Trophoblast cell (in vitro differentiated cells and primary cell): ENCODE results near the gene TMEM106B.

Experiments
- DNase-seq, 2 donors: peaks; one replicate each; pipeline ENCODE4 v3.0.0-alpha.2; 2016
- H2AFZ ChIP-seq: 2 replicates; pipeline ENCODE4 v1.6.1; 2013; ENCODE audit warnings: low read length, moderate library complexity, mild to moderate bottlenecking; ENCODE audit not compliant: insufficient read depth, poor library complexity
- H2AK5ac ChIP-seq: 2 replicates; pipeline ENCODE4 v1.6.1; 2013; ENCODE audit warnings: mild to moderate bottlenecking, low read length
- H2BK120ac ChIP-seq: 2 replicates; pipeline ENCODE4 v1.6.1; 2013; ENCODE audit warnings: low read length, mild to moderate bottlenecking, moderate library complexity; ENCODE audit not compliant: insufficient read depth, poor library complexity
- H2BK12ac ChIP-seq: 2 replicates; pipeline ENCODE4 v1.6.1; 2013; ENCODE audit warnings: mild to moderate bottlenecking, low read length, moderate library complexity
- H2BK5ac ChIP-seq: 2 replicates; pipeline ENCODE4 v1.6.1; 2013; ENCODE audit warnings: low read length, low read depth, moderate library complexity, mild to moderate bottlenecking; ENCODE audit not compliant: poor library complexity
- H3K14ac ChIP-seq: 2 replicates; pipeline ENCODE4 v1.6.1; 2013; ENCODE audit warnings: mild to moderate bottlenecking, low read length
- H3K18ac ChIP-seq: 2 replicates; pipeline ENCODE4 v1.6.1; 2013; ENCODE audit warnings: mild to moderate bottlenecking, low read length
- H3K23ac ChIP-seq: 2 replicates; pipeline ENCODE4 v1.6.1; 2013; ENCODE audit warnings: low read length
- H3K27ac ChIP-seq: 2 replicates; pipeline ENCODE4 v1.5.1; 2013; ENCODE audit warnings: low read depth, mild to moderate bottlenecking, inconsistent platforms, low read length, moderate library complexity
- H3K27me3 ChIP-seq: 2 replicates; pipeline ENCODE4 v1.6.1; 2013; ENCODE audit warnings: inconsistent platforms, mild to moderate bottlenecking, low read length, moderate library complexity; ENCODE audit not compliant: insufficient read depth
- H3K36me3 ChIP-seq, 2 experiments: 1 replicate in 1 of 2; 2 replicates in 1 of 2; pipeline ENCODE4 v1.6.1; 2013; ENCODE audit warnings: low read length in 2 of 2, mild to moderate bottlenecking in 2 of 2, moderate library complexity in 1 of 2; ENCODE audit not compliant: insufficient read depth in 2 of 2, control insufficient read depth in 1 of 2
- H3K4ac ChIP-seq: 2 replicates; pipeline ENCODE4 v1.6.1; 2013; ENCODE audit warnings: low read depth, mild to moderate bottlenecking, low read length, moderate library complexity
- H3K4me1 ChIP-seq, 2 experiments: 1 replicate in 1 of 2; 2 replicates in 1 of 2; pipeline ENCODE4 v1.6.1; 2013; ENCODE audit warnings: low read length in 2 of 2, mild to moderate bottlenecking in 2 of 2, moderate library complexity in 1 of 2; ENCODE audit not compliant: insufficient read depth in 2 of 2, control insufficient read depth in 1 of 2
- H3K4me2 ChIP-seq: 2 replicates; pipeline ENCODE4 v1.6.1; 2013; ENCODE audit warnings: inconsistent platforms, mild to moderate bottlenecking, low read length, moderate library complexity
- H3K4me3 ChIP-seq: 2 replicates; pipeline ENCODE4 v1.5.1; 2013; ENCODE audit warnings: mild to moderate bottlenecking, low read depth, low read length, inconsistent platforms
- H3K79me1 ChIP-seq: one replicate; pipeline ENCODE4 v1.6.1; 2013; ENCODE audit warnings: low read length
- H3K79me2 ChIP-seq: 2 replicates; pipeline ENCODE4 v1.6.1; 2013; ENCODE audit warnings: low read length, mild to moderate bottlenecking; ENCODE audit not compliant: control insufficient read depth, insufficient read depth, poor library complexity
- H3K9ac ChIP-seq: 2 replicates; pipeline ENCODE4 v1.6.1; 2013; ENCODE audit warnings: mild to moderate bottlenecking, low read length
- H3K9me3 ChIP-seq: 2 replicates; pipeline ENCODE4 v1.6.1; 2013; ENCODE audit warnings: low read depth, mild to moderate bottlenecking, control low read depth, inconsistent platforms, low read length; ENCODE audit not compliant: insufficient read depth
- H4K12ac ChIP-seq: 2 replicates; pipeline ENCODE4 v1.6.1; 2013; ENCODE audit warnings: low read depth, mild to moderate bottlenecking, low read length, moderate library complexity
- H4K8ac ChIP-seq: 2 replicates; pipeline ENCODE4 v1.6.1; 2013; ENCODE audit warnings: low read depth, mild to moderate bottlenecking, low read length, moderate library complexity
- H4K91ac ChIP-seq: one replicate; pipeline ENCODE4 v1.6.1; 2013; ENCODE audit warnings: low read depth, mild to moderate bottlenecking, low read length, moderate library complexity
- WGBS: extraction: QIAGEN DNeasy Blood & Tissue Kit; methylation state at CpG from one replicate; pipeline ENCODE4 v1.1.7; 2013; ENCODE audit warnings: missing lambda C conversion rate; ENCODE audit not compliant: insufficient read length, insufficient coverage; ENCODE audit errors: extremely low coverage; 5-methylcytosine and 5-hydroxymethylcytosine counted together

The TMEM106B gene

DNA sequence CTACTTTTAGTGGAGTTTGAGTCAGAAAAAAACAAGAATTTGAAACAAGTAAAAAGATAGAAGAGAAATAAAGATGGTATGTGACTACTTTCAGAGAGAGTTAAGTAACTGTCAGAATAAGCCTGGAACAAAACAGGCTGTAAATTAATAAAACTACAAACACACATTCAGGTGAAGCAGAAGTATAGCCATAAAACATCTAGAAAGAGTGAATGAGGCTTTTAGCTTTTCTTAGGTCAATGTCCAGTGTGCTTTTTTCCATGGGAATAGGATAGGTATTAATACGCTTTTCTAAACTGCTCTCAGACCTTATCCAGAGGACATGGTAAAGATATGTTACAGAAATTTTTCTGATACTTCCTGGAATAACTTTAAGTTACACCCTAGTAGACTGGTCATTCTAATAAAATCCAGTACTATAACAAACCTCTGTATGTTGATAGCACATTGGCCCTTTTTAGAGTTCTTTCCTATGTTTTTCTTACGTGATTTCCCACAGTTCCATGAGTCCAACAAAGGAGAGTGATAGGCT lies 23.3 kb downstream of the TMEM106B start:
- no peak overlapping the region for H3K4ac ChIP-seq
- no peaks in the 10 kb centered on the region for H3K79me2 ChIP-seq
- WGBS, result no CpG with 5 or more reads among the region's 2 CpGs

DNA sequence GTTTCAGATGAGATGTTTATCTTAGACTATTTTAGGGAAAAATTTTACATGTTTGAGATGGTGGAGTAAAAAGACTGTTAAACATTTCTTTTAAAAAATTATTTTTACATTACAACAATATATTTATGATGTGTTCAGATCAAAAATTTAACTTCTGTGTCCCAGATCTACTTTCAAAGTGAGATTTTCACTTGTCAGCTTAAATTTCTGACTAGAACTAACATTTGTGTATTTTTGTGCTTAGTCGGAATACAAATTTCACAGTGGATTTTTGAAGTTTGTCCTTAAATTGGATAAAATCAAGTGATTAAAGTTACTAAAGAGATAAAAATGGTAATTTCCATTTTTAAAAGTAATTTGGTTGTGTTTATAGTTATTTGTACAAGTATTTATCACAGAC lies 24.9 kb downstream of the TMEM106B start:
- WGBS, result no CpG with 5 or more reads among the region's 1 CpG
- Histone ChIP-seq H2BK120ac (no peak overlapping the region), H3K23ac (no peak overlapping the region), H2BK5ac (no peak overlapping the region), H3K9ac (no peak overlapping the region), H3K4ac (no peak overlapping the region), H3K79me2 (no peaks in the 10 kb centered on the region), H4K12ac (no peak overlapping the region), H2AFZ (no peak overlapping the region), H2BK12ac (no peak overlapping the region), H3K27ac (no peak overlapping the region), H4K91ac (no peak overlapping the region), H3K79me1 (no peaks in the 10 kb centered on the region), H3K4me1 (no peaks in the 10 kb centered on the region), H2AK5ac (no peak overlapping the region), H3K14ac (no peak overlapping the region), H3K18ac (no peak overlapping the region), H3K4me2 (no peak overlapping the region), H3K9me3 (no peaks in the 10 kb centered on the region), H4K8ac (no peak overlapping the region), H3K4me3 (no peak overlapping the region), H3K36me3 (no peaks in the 10 kb centered on the region), H3K27me3 (no peaks in the 10 kb centered on the region)
- no peak for DNase-seq

More for the DNA sequence above, 23.3 kb downstream of the TMEM106B start:
- Histone ChIP-seq H3K27me3 (no peaks in the 10 kb centered on the region), H2BK5ac (no peak overlapping the region), H3K9me3 (no peaks in the 10 kb centered on the region), H3K4me1 (no peaks in the 10 kb centered on the region), H2BK12ac (no peak overlapping the region), H4K91ac (no peak overlapping the region), H3K9ac (no peak overlapping the region), H3K27ac (no peak overlapping the region), H2BK120ac (no peak overlapping the region), H3K36me3 (peaks cover 3 to 4% of the 10 kb centered on the region in 2 experiments), H4K8ac (no peak overlapping the region), H3K79me1 (no peaks in the 10 kb centered on the region), H4K12ac (no peak overlapping the region), H3K18ac (no peak overlapping the region), H3K14ac (no peak overlapping the region), H2AK5ac (no peak overlapping the region), H3K4me3 (no peak overlapping the region), H3K4me2 (no peak overlapping the region), H3K23ac (no peak overlapping the region), H2AFZ (no peak overlapping the region)
- no peak for DNase-seq

DNA sequence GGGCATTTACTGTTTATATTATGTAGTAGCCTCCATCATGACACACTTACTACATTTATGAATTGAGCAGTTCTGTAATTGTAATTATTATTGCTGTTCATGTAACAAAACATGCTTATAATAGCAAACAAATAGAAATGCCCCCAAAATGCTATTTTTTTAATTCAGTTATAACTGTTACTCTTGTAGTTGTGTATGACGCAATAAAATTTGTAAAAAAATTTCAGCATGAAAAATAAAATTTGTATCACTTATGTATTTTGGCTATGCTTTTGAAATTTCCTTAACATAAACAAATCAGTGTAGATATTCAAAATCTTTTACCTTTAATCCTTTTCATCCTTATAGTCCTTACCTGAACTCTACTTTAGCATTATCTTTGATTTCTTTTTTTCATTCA lies 25.9 kb downstream of the TMEM106B start:
- Histone ChIP-seq H2BK12ac (no peak overlapping the region), H4K8ac (no peak overlapping the region), H3K79me2 (no peaks in the 10 kb centered on the region), H3K4ac (no peak overlapping the region), H3K27ac (no peak overlapping the region), H3K9me3 (no peaks in the 10 kb centered on the region), H3K23ac (no peak overlapping the region), H3K18ac (no peak overlapping the region), H2BK120ac (no peak overlapping the region), H3K27me3 (no peaks in the 10 kb centered on the region), H3K4me1 (no peaks in the 10 kb centered on the region), H2AK5ac (no peak overlapping the region), H3K4me2 (no peak overlapping the region), H3K14ac (no peak overlapping the region), H2BK5ac (no peak overlapping the region), H3K9ac (no peak overlapping the region), H2AFZ (no peak overlapping the region), H4K91ac (no peak overlapping the region), H3K4me3 (no peak overlapping the region), H3K79me1 (no peaks in the 10 kb centered on the region), H3K36me3 (no peaks in the 10 kb centered on the region), H4K12ac (no peak overlapping the region)
- DNase-seq, result no peak
- WGBS, result no CpG with 5 or more reads among the region's 1 CpG

DNA sequence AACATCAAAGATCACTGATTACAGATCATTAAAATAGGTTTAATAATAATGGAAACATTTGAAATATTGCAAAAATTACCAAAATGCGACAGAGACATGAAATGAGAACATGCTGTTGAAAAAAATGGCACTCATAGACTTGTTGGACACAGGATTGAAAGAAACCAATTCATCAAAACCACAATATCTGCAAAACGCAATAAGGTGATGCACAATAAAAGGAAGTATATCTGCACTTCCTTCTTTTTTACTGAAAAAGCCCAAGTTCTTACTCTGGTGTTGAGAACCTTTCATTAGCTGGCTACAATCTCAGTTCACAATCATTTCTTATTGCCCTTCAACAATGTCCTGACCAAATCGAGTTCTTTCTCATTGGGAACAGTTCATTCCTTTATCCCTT lies 28.7 kb downstream of the TMEM106B start:
- no peak overlapping the region for H4K12ac ChIP-seq
- H2BK120ac ChIP-seq, result no peak overlapping the region
- no peak overlapping the region for H3K4me3 ChIP-seq
- no peaks in the 10 kb centered on the region for H3K79me2 ChIP-seq
- H2BK5ac ChIP-seq, result no peak overlapping the region
- H2AFZ ChIP-seq, result no peak overlapping the region
- no peak overlapping the region for H3K23ac ChIP-seq
- no peaks in the 10 kb centered on the region for H3K9me3 ChIP-seq
- DNase-seq, result no peak
- no peak overlapping the region for H4K8ac ChIP-seq
- H3K4me1 ChIP-seq, result no peaks in the 10 kb centered on the region
- no peak overlapping the region for H2AK5ac ChIP-seq
- WGBS, result no CpG with 5 or more reads among the region's 3 CpGs
- no peak overlapping the region for H3K14ac ChIP-seq
- no peaks in the 10 kb centered on the region for H3K79me1 ChIP-seq
- H2BK12ac ChIP-seq, result no peak overlapping the region
- H3K36me3 ChIP-seq, result no peaks in the 10 kb centered on the region
- no peak overlapping the region for H3K4me2 ChIP-seq
- H3K27me3 ChIP-seq, result no peaks in the 10 kb centered on the region
- no peak overlapping the region for H3K4ac ChIP-seq
- H3K27ac ChIP-seq, result no peak overlapping the region
- no peak overlapping the region for H3K18ac ChIP-seq
- H3K9ac ChIP-seq, result no peak overlapping the region
- H4K91ac ChIP-seq, result no peak overlapping the region
